Left colon (tissue), 2 donors: ENCODE results near the gene TMEM132D. TPM values are rescaled to one million over a fixed set of nuclear protein-coding genes. Genes with fewer than 3 reads are reported as not detected.
A peak's percentile ranks its signal among the peaks of the same experiment; 100 is the strongest.

Experiments used
- ATAC-seq: fragments of 200-7000 bp; cut with Tn5 transposase; one replicate; pipeline ENCODE4 v1.9.1; 2020; ENCODE audit warnings: mild to moderate bottlenecking, moderate library complexity
- DNase-seq, 2 donors: peaks; one replicate each; pipeline ENCODE4 v3.0.0-alpha.2; 2020
- intact Hi-C, 2 donors: fragments of 100-400 bp; cut with DNase I in 1 of 2; cut with micrococcal nuclease in 1 of 2; formaldehyde crosslinking; loops; one replicate each; pipeline versions ENCODE4 v1.11.2 to v1.14.0; 2022; cut with DNase I, micrococcal nuclease
- total RNA-seq, 2 donors: library from RNA; stranded (reverse); fragmentation: NEBNext Ultra II Directional; extraction: Animal tissue kit (Norgen Biotek cat#: 25700); gene quantifications; one replicate each; pipeline ENCODE4 v1.2.1, GENCODE V29; 2021
- donor health status: DM: no; HTN: no; CAD: no.
- donor health status: DM: yes; HTN: yes; CAD: no.

TMEM132D gene
- total RNA-seq, 2 donors from 2014 or later: 0.15 to 0.25 TPM

- no peak for DNase-seq
- no peak for ATAC-seq
- intact Hi-C loops: no loop called here
Measured at GRCh38 chr12:129276361-129277060, 627.3 kb downstream of the TMEM132D start.

GRCh38 chr12:129269756-129270495, 633.9 kb downstream of the TMEM132D start:
- ATAC-seq: no peak
- intact Hi-C loops: no loop called here
- DNase-seq: no peak

GRCh38 chr12:129258781-129259318, 645.0 kb downstream of the TMEM132D start:
- ATAC-seq: no peak
- DNase-seq: no peak
- intact Hi-C loops: no loop called here

GRCh38 chr12:129257524-129257923, 646.3 kb downstream of the TMEM132D start:
- intact Hi-C loops: no loop called here
- ATAC-seq (no peak), DNase-seq (no peak)

GRCh38 chr12:129246630-129247029, 657.2 kb downstream of the TMEM132D start:
- ATAC-seq (no peak), DNase-seq (no peak)
- intact Hi-C loops: no loop called here

GRCh38 chr12:129245769-129246168, 658.1 kb downstream of the TMEM132D start:
- DNase-seq (no peak), ATAC-seq (no peak)
- intact Hi-C loops: no loop called here

- DNase-seq: no peak
- intact Hi-C loops: no loop called here
- no peak for ATAC-seq
Measured at GRCh38 chr12:129241852-129242251, 662.0 kb downstream of the TMEM132D start.

GRCh38 chr12:129237881-129238280, 665.9 kb downstream of the TMEM132D start:
- intact Hi-C loops: no loop called here
- DNase-seq: no peak
- ATAC-seq: no peak

- DNase-seq (no peak), ATAC-seq (no peak)
- intact Hi-C loops: no loop called here
Measured at GRCh38 chr12:129234209-129234608, 669.6 kb downstream of the TMEM132D start.

GRCh38 chr12:129231491-129231890, 672.3 kb downstream of the TMEM132D start:
- intact Hi-C loops: no loop called here
- ATAC-seq (no peak), DNase-seq (no peak)

GRCh38 chr12:129230995-129231394, 672.8 kb downstream of the TMEM132D start:
- intact Hi-C loops: no loop called here
- DNase-seq (no peak), ATAC-seq (no peak)

- intact Hi-C loops: no loop called here
- DNase-seq: no peak
- no peak for ATAC-seq
Measured at GRCh38 chr12:129226851-129227250, 677.0 kb downstream of the TMEM132D start.

GRCh38 chr12:129226005-129226404, 677.8 kb downstream of the TMEM132D start:
- no peak for DNase-seq
- no peak for ATAC-seq
- intact Hi-C loops: no loop called here

- intact Hi-C loops: no loop called here
- no peak for ATAC-seq
Measured at GRCh38 chr12:129215556-129215955, 688.3 kb downstream of the TMEM132D start.

GRCh38 chr12:129213551-129213950, 690.3 kb downstream of the TMEM132D start:
- intact Hi-C loops: no loop called here
- no peak for ATAC-seq
- no peak for DNase-seq

More at GRCh38 chr12:129215556-129215955, 688.3 kb downstream of the TMEM132D start:
- no peak for DNase-seq

GRCh38 chr12:129211862-129212630, 691.8 kb downstream of the TMEM132D start:
- intact Hi-C loops: no loop called here
- DNase-seq (no peak), ATAC-seq (peak; percentile 86)

- DNase-seq: no peak
- intact Hi-C loops: no loop called here
- ATAC-seq: no peak
Measured at GRCh38 chr12:129208566-129208965, 695.3 kb downstream of the TMEM132D start.

GRCh38 chr12:129207084-129207483, 696.7 kb downstream of the TMEM132D start:
- DNase-seq: no peak
- ATAC-seq: no peak
- intact Hi-C loops: no loop called here

- DNase-seq (no peak), ATAC-seq (no peak)
- intact Hi-C loops: no loop called here
Measured at GRCh38 chr12:129203456-129203855, 700.4 kb downstream of the TMEM132D start.
